Measurements from ENCODE around the gene MYH13. TPM values are rescaled to one million over a fixed set of nuclear protein-coding genes. Genes with fewer than 3 reads are reported as not detected.
A peak's percentile ranks its signal among the peaks of the same experiment; 100 is the strongest.

The MYH13 gene
- total and polyA plus RNA-seq, 10 donors = 0.02 to 0.19 (median 0.06) TPM; not detected in 5

- no peaks in the 10 kb centered on the region for H3K9me3 ChIP-seq
- no peak overlapping the region for H3K27ac ChIP-seq
- DNase-seq = no peak
- peaks cover 0 to 17% (median 2%) of the 10 kb centered on the region in 6 donors for H3K4me1 ChIP-seq
- TF ChIP-seq POLR2A (IDR thresholded peaks at IDR 0.05) = no peak
- peak in 1 of 3 donors; percentile 24 for TF ChIP-seq POLR2AphosphoS5 (IDR thresholded peaks at IDR 0.05)
- TF ChIP-seq CTCF (IDR thresholded peaks at IDR 0.05 in 8 of 11, conservative IDR thresholded peaks at IDR 0.05 in 3 of 11) = peak in 10 of 11 experiments; percentile 18 to 84 (median 53)
- intact Hi-C loops (cut with DNase I; ENCODE audit: low total_unique reads) = no loop called here
- H3K4me3 ChIP-seq = no peak overlapping the region
- H3K36me3 ChIP-seq = no peaks in the 10 kb centered on the region
- peaks cover 0 to 8% (median 0%) of the 10 kb centered on the region in 7 donors for H3K27me3 ChIP-seq (replicated peaks in 1 of 7)
- WGBS, 5 donors = 60 to 69% (median 62%) methylated on average over 18 to 19 of the region's 19 CpGs
These were observed 55.8 kb downstream of the MYH13 start for GRCh38 chr17:10316801-10317542.

GRCh38 chr17:10314329-10314728 is 58.5 kb downstream of the MYH13 start:
- Histone ChIP-seq H3K36me3 (no peaks in the 10 kb centered on the region), H3K27ac (no peak overlapping the region), H3K9me3 (no peaks in the 10 kb centered on the region), H3K27me3 (replicated peaks in 1 of 7) (peaks cover 0 to 8% (median 0%) of the 10 kb centered on the region in 7 donors), H3K4me3 (no peak overlapping the region), H3K4me1 (peaks cover 0 to 17% (median 8%) of the 10 kb centered on the region in 6 donors)
- intact Hi-C loops (cut with DNase I; ENCODE audit: low total_unique reads) = no loop called here
- TF ChIP-seq POLR2AphosphoS5 (IDR thresholded peaks at IDR 0.05) = no peak
- TF ChIP-seq POLR2A (IDR thresholded peaks at IDR 0.05) = no peak
- no peak for TF ChIP-seq CTCF (IDR thresholded peaks at IDR 0.05 in 8 of 11, conservative IDR thresholded peaks at IDR 0.05 in 3 of 11)
- DNase-seq = no peak
- 68 to 72% (median 70%) methylated on average over 5 of the region's 5 CpGs for WGBS, 5 donors

- H3K9me3 ChIP-seq = no peaks in the 10 kb centered on the region
- peaks cover 0 to 14% (median 8%) of the 10 kb centered on the region in 6 donors for H3K4me1 ChIP-seq
- intact Hi-C loops (cut with DNase I; ENCODE audit: low total_unique reads) = no loop called here
- peaks cover 0 to 3% (median 0%) of the 10 kb centered on the region in 7 donors for H3K27me3 ChIP-seq (replicated peaks in 1 of 7)
- H3K4me3 ChIP-seq = no peak overlapping the region
- no peak for DNase-seq
- H3K36me3 ChIP-seq = no peaks in the 10 kb centered on the region
- no peak overlapping the region for H3K27ac ChIP-seq
- 84 to 93% (median 90%) methylated on average over 17 of the region's 17 CpGs for WGBS, 5 donors
- no peak for TF ChIP-seq POLR2A (IDR thresholded peaks at IDR 0.05)
- TF ChIP-seq POLR2AphosphoS5 (IDR thresholded peaks at IDR 0.05) = no peak
- no peak for TF ChIP-seq CTCF (IDR thresholded peaks at IDR 0.05 in 8 of 11, conservative IDR thresholded peaks at IDR 0.05 in 3 of 11)
These were observed 59.7 kb downstream of the MYH13 start for GRCh38 chr17:10313037-10313672.

DNA sequence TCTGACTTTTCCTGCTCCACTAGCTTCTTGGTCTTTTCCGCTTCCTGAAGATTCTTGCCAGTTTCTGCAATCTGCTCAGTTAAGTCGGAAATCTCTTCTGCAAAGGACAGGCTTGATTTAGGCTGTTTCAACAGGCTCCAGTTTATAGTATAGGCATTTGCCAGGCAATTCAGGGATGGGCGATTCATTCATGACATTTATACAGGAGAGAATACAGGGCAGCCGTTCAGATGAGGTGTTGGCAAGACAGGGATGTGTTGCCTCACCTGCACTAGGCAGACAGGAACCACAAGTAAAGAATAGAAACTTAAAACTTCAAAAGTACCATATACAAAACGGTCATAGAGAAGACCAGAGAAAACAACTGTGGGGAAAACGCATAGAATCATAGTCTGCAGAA is 61.7 kb downstream of the MYH13 start:
- Histone ChIP-seq H3K4me1 (peaks cover 0 to 10% (median 0%) of the 10 kb centered on the region in 6 donors), H3K4me3 (no peak overlapping the region), H3K9me3 (no peaks in the 10 kb centered on the region), H3K27ac (peak overlapping the region in 2 of 8 donors; percentile 5 to 19), H3K27me3 (replicated peaks in 1 of 7) (no peaks in the 10 kb centered on the region), H3K36me3 (no peaks in the 10 kb centered on the region)
- intact Hi-C loops (cut with DNase I; ENCODE audit: low total_unique reads) = no loop called here
- no peak for DNase-seq
- WGBS, 5 donors = 59 to 79% (median 69%) methylated on average over 6 of the region's 6 CpGs
- TF ChIP-seq CTCF (IDR thresholded peaks at IDR 0.05 in 8 of 11, conservative IDR thresholded peaks at IDR 0.05 in 3 of 11) = no peak
- no peak for TF ChIP-seq POLR2AphosphoS5 (IDR thresholded peaks at IDR 0.05)
- no peak for TF ChIP-seq POLR2A (IDR thresholded peaks at IDR 0.05)
